Activated T-helper 17 cell treated with anti-CD3 and anti-CD28 coated beads, Interleukin-2, amount 50 U/mL, for 72 hours (primary cell): ENCODE results near the gene GID8. TPM values are rescaled to one million over a fixed set of nuclear protein-coding genes. Genes with fewer than 3 reads are reported as not detected.
A peak's percentile ranks its signal among the peaks of the same experiment; 100 is the strongest.

Source experiments
- ATAC-seq: fragments of 150-1000 bp; cut with Tn5 transposase; replicated peaks from 2 replicates; pipeline ENCODE4 v1.10.0; 2021; ENCODE audit warnings: mild to moderate bottlenecking, moderate library complexity
- H3K27ac Mint-ChIP-seq: one replicate; pipeline ENCODE4 v1.8.0; 2022; ENCODE audit warnings: mixed read lengths
- H3K27me3 Mint-ChIP-seq: one replicate; pipeline ENCODE4 v1.8.0; 2022; ENCODE audit warnings: mixed read lengths
- H3K36me3 Mint-ChIP-seq: one replicate; pipeline ENCODE4 v1.8.0; 2022; ENCODE audit warnings: low read depth, mild to moderate bottlenecking, mixed read lengths
- H3K4me1 Mint-ChIP-seq: one replicate; pipeline ENCODE4 v1.8.0; 2022; ENCODE audit warnings: mixed read lengths
- H3K4me3 Mint-ChIP-seq: one replicate; pipeline ENCODE4 v1.8.0; 2022; ENCODE audit warnings: mild to moderate bottlenecking, mixed read lengths
- H3K9me3 Mint-ChIP-seq: one replicate; pipeline ENCODE4 v1.8.0; 2022; ENCODE audit warnings: mixed read lengths
- total RNA-seq, 2 donors: library from RNA; stranded (reverse); gene quantifications; one replicate each; pipeline ENCODE4 v1.2.3, GENCODE V29; 2022

The GID8 gene
- 10 to 100 TPM; 32.7 to 34.6 TPM for total RNA-seq

- H3K4me1 Mint-ChIP-seq = peaks cover 9% of the 10 kb centered on the region
Observed at GRCh38 chr20:62938105-62938888, at the start of gene GID8. Gene GID8, plus strand, starts transcription at chr20:62938147. Its CDS starts 3,356 bp downstream, at chr20:62941503.

GRCh38 chr20:62888406-62888805, 49.5 kb upstream of the GID8 start:
- H3K4me3 Mint-ChIP-seq = no peak overlapping the region
- H3K27me3 Mint-ChIP-seq = no peaks in the 10 kb centered on the region
- peaks cover 6% of the 10 kb centered on the region for H3K4me1 Mint-ChIP-seq
- H3K9me3 Mint-ChIP-seq = no peaks in the 10 kb centered on the region
- H3K36me3 Mint-ChIP-seq = peaks cover 69% of the 10 kb centered on the region
- no peak for ATAC-seq
- no peak overlapping the region for H3K27ac Mint-ChIP-seq

More at GRCh38 chr20:62938105-62938888, at the start of gene GID8:
- Mint-ChIP-seq H3K27me3 (no peaks in the 10 kb centered on the region), H3K36me3 (peaks cover 56% of the 10 kb centered on the region), H3K27ac (peak within 1 kb of the TSS; percentile 95), H3K4me3 (no peak within 1 kb of the TSS), H3K9me3 (no peaks in the 10 kb centered on the region)
- peak; percentile 65 for ATAC-seq

- Mint-ChIP-seq H3K4me1 (peaks cover 6% of the 10 kb centered on the region), H3K9me3 (no peaks in the 10 kb centered on the region), H3K27ac (no peak overlapping the region), H3K27me3 (no peaks in the 10 kb centered on the region), H3K4me3 (no peak overlapping the region), H3K36me3 (peaks cover 74% of the 10 kb centered on the region)
- ATAC-seq = no peak
Observed at GRCh38 chr20:62888910-62889309, 49.0 kb upstream of the GID8 start.

GRCh38 chr20:62889411-62889810, 48.5 kb upstream of the GID8 start:
- ATAC-seq = no peak
- H3K4me1 Mint-ChIP-seq = peaks cover 6% of the 10 kb centered on the region
- no peaks in the 10 kb centered on the region for H3K27me3 Mint-ChIP-seq
- H3K36me3 Mint-ChIP-seq = peaks cover 79% of the 10 kb centered on the region
- no peak overlapping the region for H3K4me3 Mint-ChIP-seq
- H3K9me3 Mint-ChIP-seq = no peaks in the 10 kb centered on the region
- H3K27ac Mint-ChIP-seq = no peak overlapping the region

- Mint-ChIP-seq H3K4me1 (peaks cover 6% of the 10 kb centered on the region), H3K27me3 (no peaks in the 10 kb centered on the region), H3K9me3 (no peaks in the 10 kb centered on the region), H3K36me3 (peaks cover 83% of the 10 kb centered on the region), H3K4me3 (no peak overlapping the region), H3K27ac (no peak overlapping the region)
- no peak for ATAC-seq
Observed at GRCh38 chr20:62889871-62890270, 48.1 kb upstream of the GID8 start.

- H3K4me3 Mint-ChIP-seq = no peak overlapping the region
- peaks cover 10% of the 10 kb centered on the region for H3K4me1 Mint-ChIP-seq
- no peaks in the 10 kb centered on the region for H3K27me3 Mint-ChIP-seq
- ATAC-seq = no peak
- H3K27ac Mint-ChIP-seq = peak overlapping the region; percentile 23
- peaks cover 89% of the 10 kb centered on the region for H3K36me3 Mint-ChIP-seq
- no peaks in the 10 kb centered on the region for H3K9me3 Mint-ChIP-seq
Observed at GRCh38 chr20:62890444-62890843, 47.5 kb upstream of the GID8 start.

GRCh38 chr20:62891111-62891510, 46.8 kb upstream of the GID8 start:
- no peak for ATAC-seq
- Mint-ChIP-seq H3K27me3 (no peaks in the 10 kb centered on the region), H3K27ac (peak overlapping the region; percentile 23), H3K36me3 (peaks cover 96% of the 10 kb centered on the region), H3K4me3 (no peak overlapping the region), H3K9me3 (no peaks in the 10 kb centered on the region), H3K4me1 (peaks cover 11% of the 10 kb centered on the region)

GRCh38 chr20:62892348-62893304, 45.3 kb upstream of the GID8 start:
- no peak for ATAC-seq
- no peak overlapping the region for H3K4me3 Mint-ChIP-seq
- no peak overlapping the region for H3K27ac Mint-ChIP-seq
- peaks cover 11% of the 10 kb centered on the region for H3K4me1 Mint-ChIP-seq
- no peaks in the 10 kb centered on the region for H3K9me3 Mint-ChIP-seq
- H3K27me3 Mint-ChIP-seq = no peaks in the 10 kb centered on the region
- peaks cover 97% of the 10 kb centered on the region for H3K36me3 Mint-ChIP-seq

GRCh38 chr20:62893700-62894099, 44.2 kb upstream of the GID8 start:
- no peaks in the 10 kb centered on the region for H3K27me3 Mint-ChIP-seq

GRCh38 chr20:62894261-62894660, 43.7 kb upstream of the GID8 start:
- no peak overlapping the region for H3K4me3 Mint-ChIP-seq
- peaks cover 92% of the 10 kb centered on the region for H3K36me3 Mint-ChIP-seq
- H3K27ac Mint-ChIP-seq = no peak overlapping the region
- peaks cover 22% of the 10 kb centered on the region for H3K4me1 Mint-ChIP-seq
- no peak for ATAC-seq
- H3K9me3 Mint-ChIP-seq = no peaks in the 10 kb centered on the region
- no peaks in the 10 kb centered on the region for H3K27me3 Mint-ChIP-seq

More at GRCh38 chr20:62893700-62894099, 44.2 kb upstream of the GID8 start:
- Mint-ChIP-seq H3K36me3 (peaks cover 95% of the 10 kb centered on the region), H3K27ac (no peak overlapping the region), H3K4me3 (no peak overlapping the region), H3K4me1 (peaks cover 17% of the 10 kb centered on the region), H3K9me3 (no peaks in the 10 kb centered on the region)
- ATAC-seq = no peak

- no peaks in the 10 kb centered on the region for H3K9me3 Mint-ChIP-seq
- no peak overlapping the region for H3K4me3 Mint-ChIP-seq
- H3K4me1 Mint-ChIP-seq = peaks cover 30% of the 10 kb centered on the region
- no peak for ATAC-seq
- H3K36me3 Mint-ChIP-seq = peaks cover 79% of the 10 kb centered on the region
- H3K27ac Mint-ChIP-seq = peak overlapping the region; percentile 74
- no peaks in the 10 kb centered on the region for H3K27me3 Mint-ChIP-seq
Observed at GRCh38 chr20:62895539-62895938, 42.4 kb upstream of the GID8 start.

GRCh38 chr20:62896526-62896925, 41.4 kb upstream of the GID8 start:
- no peak for ATAC-seq
- Mint-ChIP-seq H3K4me1 (peaks cover 26% of the 10 kb centered on the region), H3K27ac (no peak overlapping the region), H3K36me3 (peaks cover 76% of the 10 kb centered on the region), H3K27me3 (no peaks in the 10 kb centered on the region), H3K4me3 (no peak overlapping the region), H3K9me3 (no peaks in the 10 kb centered on the region)

- no peaks in the 10 kb centered on the region for H3K9me3 Mint-ChIP-seq
- peaks cover 76% of the 10 kb centered on the region for H3K36me3 Mint-ChIP-seq
- H3K27me3 Mint-ChIP-seq = no peaks in the 10 kb centered on the region
- no peak for ATAC-seq
- peak overlapping the region; percentile 76 for H3K27ac Mint-ChIP-seq
- no peak overlapping the region for H3K4me3 Mint-ChIP-seq
- peaks cover 24% of the 10 kb centered on the region for H3K4me1 Mint-ChIP-seq
Observed at GRCh38 chr20:62897666-62898065, 40.3 kb upstream of the GID8 start.

- H3K9me3 Mint-ChIP-seq = no peaks in the 10 kb centered on the region
- no peak for ATAC-seq
- peak overlapping the region; percentile 76 for H3K27ac Mint-ChIP-seq
- H3K4me1 Mint-ChIP-seq = peaks cover 24% of the 10 kb centered on the region
- H3K36me3 Mint-ChIP-seq = peaks cover 76% of the 10 kb centered on the region
- H3K27me3 Mint-ChIP-seq = no peaks in the 10 kb centered on the region
- H3K4me3 Mint-ChIP-seq = peak overlapping the region; percentile 76
Observed at GRCh38 chr20:62898093-62898964, 39.6 kb upstream of the GID8 start.
